ENCODE measurements around the gene PACRG. TPM values are rescaled to one million over a fixed set of nuclear protein-coding genes. Genes with fewer than 3 reads are reported as not detected.
A peak's percentile ranks its signal among the peaks of the same experiment; 100 is the strongest.

PACRG gene
- total and polyA plus RNA-seq, 2 of the 13 experiments (the other 11 are each of a cell fraction or from before 2014, with no cell fraction given) = 0.13 TPM; not detected in 1

DNA sequence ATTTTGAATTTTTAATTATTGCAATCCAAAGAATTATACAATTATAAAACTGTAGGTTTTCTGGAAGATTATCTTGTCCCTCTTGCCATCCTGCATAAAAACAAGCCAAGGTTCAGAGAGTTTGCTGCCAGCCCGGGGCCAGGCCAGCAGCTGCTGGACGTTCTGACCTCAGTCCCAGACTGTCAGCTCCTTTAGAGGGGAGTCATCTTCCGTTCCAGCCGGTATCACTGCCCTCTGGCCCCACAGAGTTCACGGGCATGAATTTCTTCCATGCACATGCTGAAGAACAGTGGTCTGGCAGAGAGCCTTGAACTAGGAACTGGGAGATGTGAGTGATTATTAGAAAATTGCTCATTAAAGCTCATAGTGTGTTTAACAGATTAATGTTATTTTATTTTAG lies 556.4 kb downstream of the PACRG start:
- in situ Hi-C loops (cut with HindIII; ENCODE audit: extremely low pct_ligation_motif_present, low pct_unique_long_range_greater_than_20kb) (no loop called here), intact Hi-C loops (cut with micrococcal nuclease; ENCODE audit: unreplicated experiment) (no loop called here)
- WGBS (ENCODE audit: low lambda C conversion rate) = 26% methylated on average over 5 of the region's 5 CpGs
- Histone ChIP-seq H3K4me2 (ENCODE audit: low read depth, low read length) (no peak overlapping the region), H3K4me3 (replicated peaks in 1 of 3; ENCODE audit: insufficient read depth in 1 of 3, low read depth in 2 of 3, low read length in 3 of 3) (no peak overlapping the region), H3K4me1 (ENCODE audit: insufficient read depth, low read length) (no peaks in the 10 kb centered on the region), H3K27ac (ENCODE audit: extremely low read length, insufficient read depth, low read length) (no peak overlapping the region), H3K9ac (ENCODE audit: insufficient read depth, low read depth, low read length) (no peak overlapping the region), H3K9me3 (ENCODE audit: low read length) (no peaks in the 10 kb centered on the region), H3K27me3 (ENCODE audit: control insufficient read depth in 1 of 2, insufficient read depth in 2 of 2, low read length in 2 of 2) (peaks cover 2 to 8% of the 10 kb centered on the region in 2 experiments; a peak in 2 of 5 replicates), H3K79me2 (ENCODE audit: insufficient read depth, low read length) (no peaks in the 10 kb centered on the region), H3K36me3 (replicated peaks in 1 of 2; ENCODE audit: control insufficient read depth in 1 of 2, insufficient read depth in 2 of 2, low read length in 2 of 2) (no peaks in the 10 kb centered on the region), H4K20me1 (ENCODE audit: insufficient read depth, low read length) (no peaks in the 10 kb centered on the region), H2AFZ (ENCODE audit: low read length) (no peak overlapping the region)
- ATAC-seq (peak; percentile 44; the same call in 2 of the 3 replicates), FAIRE-seq (no peak), DNase-seq (ENCODE audit: low spot score) (no peak)
- no peak for TF ChIP-seq MAF1 (CRISPR knock-in tag; IDR thresholded peaks at IDR 0.05; ENCODE audit: borderline replicate concordance)
- no peak for TF ChIP-seq ZNF441 (CRISPR knock-in tag; IDR thresholded peaks at IDR 0.05; ENCODE audit: borderline replicate concordance)
- TF ChIP-seq FOXO1 (CRISPR knock-in tag; IDR thresholded peaks at IDR 0.05) = no peak
- no peak for TF ChIP-seq ISL2 (CRISPR knock-in tag; IDR thresholded peaks at IDR 0.05)
- TF ChIP-seq ZSCAN9 (CRISPR knock-in tag; IDR thresholded peaks at IDR 0.05; ENCODE audit: borderline replicate concordance) = no peak
- TF ChIP-seq, protein P1, sequence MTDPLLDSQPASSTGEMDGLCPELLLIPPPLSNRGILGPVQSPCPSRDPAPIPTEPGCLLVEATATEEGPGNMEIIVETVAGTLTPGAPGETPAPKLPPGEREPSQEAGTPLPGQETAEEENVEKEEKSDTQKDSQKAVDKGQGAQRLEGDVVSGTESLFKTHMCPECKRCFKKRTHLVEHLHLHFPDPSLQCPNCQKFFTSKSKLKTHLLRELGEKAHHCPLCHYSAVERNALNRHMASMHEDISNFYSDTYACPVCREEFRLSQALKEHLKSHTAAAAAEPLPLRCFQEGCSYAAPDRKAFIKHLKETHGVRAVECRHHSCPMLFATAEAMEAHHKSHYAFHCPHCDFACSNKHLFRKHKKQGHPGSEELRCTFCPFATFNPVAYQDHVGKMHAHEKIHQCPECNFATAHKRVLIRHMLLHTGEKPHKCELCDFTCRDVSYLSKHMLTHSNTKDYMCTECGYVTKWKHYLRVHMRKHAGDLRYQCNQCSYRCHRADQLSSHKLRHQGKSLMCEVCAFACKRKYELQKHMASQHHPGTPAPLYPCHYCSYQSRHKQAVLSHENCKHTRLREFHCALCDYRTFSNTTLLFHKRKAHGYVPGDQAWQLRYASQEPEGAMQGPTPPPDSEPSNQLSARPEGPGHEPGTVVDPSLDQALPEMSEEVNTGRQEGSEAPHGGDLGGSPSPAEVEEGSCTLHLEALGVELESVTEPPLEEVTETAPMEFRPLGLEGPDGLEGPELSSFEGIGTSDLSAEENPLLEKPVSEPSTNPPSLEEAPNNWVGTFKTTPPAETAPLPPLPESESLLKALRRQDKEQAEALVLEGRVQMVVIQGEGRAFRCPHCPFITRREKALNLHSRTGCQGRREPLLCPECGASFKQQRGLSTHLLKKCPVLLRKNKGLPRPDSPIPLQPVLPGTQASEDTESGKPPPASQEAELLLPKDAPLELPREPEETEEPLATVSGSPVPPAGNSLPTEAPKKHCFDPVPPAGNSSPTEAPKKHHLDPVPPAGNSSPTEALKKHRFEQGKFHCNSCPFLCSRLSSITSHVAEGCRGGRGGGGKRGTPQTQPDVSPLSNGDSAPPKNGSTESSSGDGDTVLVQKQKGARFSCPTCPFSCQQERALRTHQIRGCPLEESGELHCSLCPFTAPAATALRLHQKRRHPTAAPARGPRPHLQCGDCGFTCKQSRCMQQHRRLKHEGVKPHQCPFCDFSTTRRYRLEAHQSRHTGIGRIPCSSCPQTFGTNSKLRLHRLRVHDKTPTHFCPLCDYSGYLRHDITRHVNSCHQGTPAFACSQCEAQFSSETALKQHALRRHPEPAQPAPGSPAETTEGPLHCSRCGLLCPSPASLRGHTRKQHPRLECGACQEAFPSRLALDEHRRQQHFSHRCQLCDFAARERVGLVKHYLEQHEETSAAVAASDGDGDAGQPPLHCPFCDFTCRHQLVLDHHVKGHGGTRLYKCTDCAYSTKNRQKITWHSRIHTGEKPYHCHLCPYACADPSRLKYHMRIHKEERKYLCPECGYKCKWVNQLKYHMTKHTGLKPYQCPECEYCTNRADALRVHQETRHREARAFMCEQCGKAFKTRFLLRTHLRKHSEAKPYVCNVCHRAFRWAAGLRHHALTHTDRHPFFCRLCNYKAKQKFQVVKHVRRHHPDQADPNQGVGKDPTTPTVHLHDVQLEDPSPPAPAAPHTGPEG (CRISPR knock-in tag; IDR thresholded peaks at IDR 0.05) = no peak
- TF ChIP-seq RARG (CRISPR knock-in tag; IDR thresholded peaks at IDR 0.05; ENCODE audit: low read depth) = no peak
- TF ChIP-seq NFYB (CRISPR knock-in tag; IDR thresholded peaks at IDR 0.05) = no peak
- TF ChIP-seq FOXM1 (CRISPR knock-in tag; IDR thresholded peaks at IDR 0.05) = no peak
- no peak for TF ChIP-seq U2AF2 (IDR thresholded peaks at IDR 0.05; ENCODE audit: low read depth, low read length)
- no peak for TF ChIP-seq HNRNPH1 (optimal IDR thresholded peaks at IDR 0.05; ENCODE audit: low read depth, low read length)
- no peak for TF ChIP-seq ATF7-NPFF (CRISPR knock-in tag; IDR thresholded peaks at IDR 0.05; ENCODE audit: low read depth)
- TF ChIP-seq SOX5 (CRISPR knock-in tag; IDR thresholded peaks at IDR 0.05; ENCODE audit: borderline replicate concordance) = no peak
- no peak for TF ChIP-seq ZNF552 (CRISPR knock-in tag; IDR thresholded peaks at IDR 0.05; ENCODE audit: borderline replicate concordance)
- TF ChIP-seq, protein P2, sequence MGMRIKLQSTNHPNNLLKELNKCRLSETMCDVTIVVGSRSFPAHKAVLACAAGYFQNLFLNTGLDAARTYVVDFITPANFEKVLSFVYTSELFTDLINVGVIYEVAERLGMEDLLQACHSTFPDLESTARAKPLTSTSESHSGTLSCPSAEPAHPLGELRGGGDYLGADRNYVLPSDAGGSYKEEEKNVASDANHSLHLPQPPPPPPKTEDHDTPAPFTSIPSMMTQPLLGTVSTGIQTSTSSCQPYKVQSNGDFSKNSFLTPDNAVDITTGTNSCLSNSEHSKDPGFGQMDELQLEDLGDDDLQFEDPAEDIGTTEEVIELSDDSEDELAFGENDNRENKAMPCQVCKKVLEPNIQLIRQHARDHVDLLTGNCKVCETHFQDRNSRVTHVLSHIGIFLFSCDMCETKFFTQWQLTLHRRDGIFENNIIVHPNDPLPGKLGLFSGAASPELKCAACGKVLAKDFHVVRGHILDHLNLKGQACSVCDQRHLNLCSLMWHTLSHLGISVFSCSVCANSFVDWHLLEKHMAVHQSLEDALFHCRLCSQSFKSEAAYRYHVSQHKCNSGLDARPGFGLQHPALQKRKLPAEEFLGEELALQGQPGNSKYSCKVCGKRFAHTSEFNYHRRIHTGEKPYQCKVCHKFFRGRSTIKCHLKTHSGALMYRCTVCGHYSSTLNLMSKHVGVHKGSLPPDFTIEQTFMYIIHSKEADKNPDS (CRISPR knock-in tag; IDR thresholded peaks at IDR 0.05) = no peak
- no TSS peak for BruUV-seq (replicated peaks)
- CTCF ChIA-PET (ENCODE audit: low intra/inter-chr PET ratio, low total read pairs) = no interaction called here
- POLR2A ChIA-PET = no interaction called here
